Midbrain (tissue), 1 donor: ENCODE results near the gene KRT72.

Experiments used
- DNase-seq: peaks from one replicate; lab custom pipeline; 2025; lab: John Stamatoyannopoulos, UW

Gene KRT72

DNA sequence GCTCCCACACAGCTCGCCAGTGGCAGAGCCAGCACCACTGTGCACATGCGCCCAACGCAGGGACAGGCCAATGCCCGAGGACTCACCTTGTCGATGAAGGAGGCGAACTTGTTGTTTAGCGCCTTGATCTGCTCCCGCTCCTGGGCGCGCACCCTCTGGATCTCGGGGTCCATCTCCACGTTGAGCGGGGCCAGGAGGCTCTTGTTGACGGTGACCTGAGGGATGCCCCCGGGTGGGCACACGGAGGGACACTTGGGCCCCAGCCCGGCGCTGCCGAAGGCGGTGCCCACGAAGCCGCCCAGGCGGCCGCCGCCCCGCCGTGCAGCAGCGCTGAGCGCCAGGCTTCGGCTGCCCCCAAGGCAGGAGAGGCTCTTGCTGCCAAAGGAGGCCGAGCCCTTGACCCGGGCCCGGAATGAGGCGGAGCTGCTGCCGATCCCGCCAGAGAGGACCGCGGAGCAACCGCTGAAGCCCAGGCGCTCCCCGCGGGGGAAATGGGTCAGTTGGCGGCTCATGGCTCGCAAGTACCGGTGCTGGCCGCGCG is at the start of gene KRT72:
TSS of gene KRT72 (minus strand) at position 523 of the 541 bp plus-strand sequence. CDS start at position 512, 11 bp downstream.
- DNase-seq, result no peak

DNA sequence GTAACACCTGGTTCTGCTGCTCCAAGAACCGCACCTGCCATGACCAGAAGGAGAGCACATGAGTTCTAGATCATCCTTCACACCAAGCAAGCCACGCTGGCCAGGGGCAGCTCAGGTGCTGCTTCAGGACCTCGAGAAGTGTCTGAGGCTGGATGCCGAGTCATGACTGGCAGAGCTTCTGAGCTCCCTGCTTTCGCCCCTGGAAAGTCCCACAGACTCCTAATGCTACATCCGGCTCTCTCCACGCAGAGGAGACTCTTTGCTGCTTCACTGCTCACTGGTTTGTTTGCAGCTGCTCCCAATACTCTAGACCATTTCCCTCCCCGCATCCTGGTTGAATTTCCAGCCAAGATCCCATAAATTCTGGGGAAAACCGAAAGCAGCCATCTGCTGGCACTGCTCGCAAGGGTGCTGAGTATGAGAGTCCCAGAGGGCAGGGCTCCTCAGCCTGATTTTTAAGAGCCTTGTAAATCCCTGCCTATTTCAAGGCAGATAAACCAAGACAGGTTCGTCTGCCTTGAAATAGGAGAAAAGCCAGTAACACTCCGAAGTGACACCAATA is 49.3 kb upstream of the KRT72 start:
- no peak for DNase-seq

DNA sequence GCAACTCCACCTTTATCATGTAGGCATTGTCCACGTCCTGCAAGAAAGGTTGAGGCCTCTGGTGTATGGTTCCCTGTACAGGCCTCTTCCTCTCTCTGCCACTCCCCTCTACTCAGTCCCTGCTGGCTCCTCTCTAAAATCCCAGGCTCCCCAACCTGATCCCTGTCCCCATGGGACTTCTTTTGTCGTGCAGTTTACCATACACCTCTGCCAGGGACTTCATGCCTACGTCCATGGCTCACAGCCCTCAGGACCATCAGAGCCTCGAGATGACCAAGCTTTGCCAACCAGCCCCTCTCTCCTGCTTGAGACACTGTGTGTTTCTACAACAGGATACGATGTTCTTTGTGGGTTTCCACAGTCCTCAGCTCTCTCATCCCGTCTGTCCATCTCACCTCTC is 47.8 kb upstream of the KRT72 start:
- DNase-seq, result no peak

DNA sequence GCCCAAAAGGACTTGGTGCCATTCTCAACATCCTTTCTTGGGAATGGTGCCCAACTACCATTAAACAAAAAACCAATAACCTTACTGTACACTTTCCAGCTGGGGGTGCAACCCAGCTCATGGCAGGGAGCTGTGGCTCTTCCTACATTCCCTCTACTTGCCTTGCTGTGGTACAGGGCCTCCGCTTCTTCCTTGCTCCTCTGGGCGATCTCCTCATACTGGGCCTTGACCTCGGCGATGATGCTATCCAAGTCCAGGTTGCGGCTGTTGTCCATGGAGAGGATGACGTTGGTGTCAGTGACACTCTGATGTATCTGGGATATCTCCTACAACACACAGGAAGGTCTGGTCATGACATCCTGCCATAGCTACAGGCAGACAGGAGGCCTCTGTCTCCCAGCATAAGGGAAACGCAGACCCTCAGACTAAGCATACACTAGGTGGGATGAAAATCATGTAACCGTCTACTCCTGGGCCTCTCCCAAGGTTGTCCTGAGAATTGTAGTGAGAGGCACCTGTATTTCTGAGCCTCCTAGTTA is 46.8 kb upstream of the KRT72 start:
- no peak for DNase-seq

DNA sequence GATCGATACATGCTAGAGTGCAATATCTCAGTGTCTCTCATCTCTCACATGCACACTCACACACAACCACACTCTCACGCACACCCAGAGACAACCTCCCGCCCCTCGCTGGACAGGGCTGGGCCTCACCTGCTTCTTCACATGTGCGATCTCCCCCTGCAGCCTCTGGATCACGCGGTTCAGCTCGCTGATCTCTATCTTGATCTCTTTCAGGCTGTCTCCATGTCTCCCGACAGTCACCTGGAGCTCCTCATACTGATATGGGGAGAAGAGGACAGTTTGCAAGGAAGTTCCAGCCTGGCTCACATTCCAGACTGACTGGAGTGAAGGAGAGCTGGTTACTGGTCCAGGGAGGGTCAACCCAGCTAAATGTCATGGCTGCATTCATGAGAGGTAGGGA is 46.3 kb upstream of the KRT72 start:
- DNase-seq, result no peak

DNA sequence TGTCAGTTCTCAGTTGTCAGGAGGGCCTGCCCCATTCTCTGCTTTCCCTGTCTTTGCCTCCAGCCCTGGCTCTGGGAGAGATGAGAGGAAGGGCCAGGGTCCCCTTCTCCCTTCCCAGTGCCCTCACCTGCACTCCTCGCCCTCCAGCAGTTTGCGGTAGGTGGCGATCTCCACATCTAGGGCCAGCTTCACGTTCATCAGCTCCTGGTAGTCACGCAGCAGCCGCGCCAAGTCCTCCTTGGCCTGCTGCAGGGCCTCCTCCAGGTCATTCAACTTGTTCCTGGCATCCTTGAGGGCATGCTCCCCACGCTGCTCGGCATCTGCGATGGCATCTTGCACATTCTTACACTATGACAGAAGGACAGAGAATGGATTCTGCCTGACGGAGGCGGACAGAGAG is 45.4 kb upstream of the KRT72 start:
- DNase-seq, result no peak

DNA sequence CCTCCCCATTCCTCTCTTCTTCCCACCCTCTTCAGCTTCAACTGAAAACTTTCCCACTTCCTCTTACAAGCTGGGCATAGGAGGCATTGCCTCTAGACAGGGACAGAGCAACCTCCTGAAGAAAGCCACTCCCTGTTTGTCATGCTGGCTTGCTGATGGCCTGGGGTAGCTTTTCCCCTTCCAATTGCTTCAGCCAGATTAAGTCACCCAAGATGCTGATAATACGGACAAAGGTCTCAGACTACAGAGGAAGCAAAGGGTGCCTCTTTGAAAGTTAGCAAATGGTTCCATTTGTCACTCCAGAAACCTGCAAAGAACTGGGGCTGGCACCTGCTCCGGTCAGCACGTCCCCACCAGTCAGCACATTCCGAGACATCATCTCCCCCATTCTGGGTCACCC is 44.7 kb upstream of the KRT72 start:
- no peak for DNase-seq

DNA sequence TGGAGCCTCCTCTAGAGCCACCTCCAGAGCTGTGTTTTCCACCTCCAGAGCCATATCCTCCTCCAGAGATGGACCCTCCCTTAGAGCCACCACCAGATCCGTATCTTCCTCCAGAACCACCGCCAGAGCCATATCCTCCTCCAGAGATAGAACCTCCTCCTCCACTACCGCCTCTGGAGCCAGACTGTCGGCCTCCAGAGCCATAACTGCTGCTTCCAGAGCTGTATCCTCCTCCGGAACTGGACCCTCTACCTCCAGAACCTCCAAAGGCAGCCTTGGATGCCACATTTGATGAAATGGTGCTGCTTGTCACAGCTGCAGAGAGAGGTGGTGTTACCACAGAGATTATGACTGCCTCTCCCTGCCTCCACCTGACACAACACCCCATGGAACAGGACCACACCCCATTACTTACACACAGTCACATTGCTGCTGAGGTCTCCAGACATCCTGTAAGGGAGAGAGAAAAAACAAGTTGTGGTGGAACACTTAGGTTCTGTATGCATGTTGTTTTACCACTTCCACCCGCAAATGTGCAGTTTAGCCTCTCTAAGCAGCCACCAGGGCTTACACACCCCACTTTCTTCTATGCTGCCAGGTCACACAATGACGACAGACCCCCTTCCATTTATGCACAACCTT is 44.0 kb upstream of the KRT72 start:
- DNase-seq, result no peak

DNA sequence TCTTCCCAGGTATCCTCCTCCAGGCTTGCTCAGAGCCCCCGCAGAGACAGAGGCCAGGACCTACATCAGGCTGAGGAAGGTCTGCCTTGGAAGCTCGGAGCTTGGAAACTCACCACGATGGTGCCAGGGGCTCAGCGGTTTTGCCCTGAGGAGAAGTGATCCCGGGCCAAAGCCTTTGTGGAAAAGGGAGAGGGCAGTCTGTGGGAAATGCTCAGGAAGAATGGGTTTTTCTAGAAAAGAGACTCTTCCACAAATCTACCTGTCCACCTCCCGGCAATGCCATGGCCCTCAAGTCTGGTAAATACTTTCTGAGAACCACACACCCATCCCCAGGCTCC is 42.8 kb upstream of the KRT72 start:
- no peak for DNase-seq

DNA sequence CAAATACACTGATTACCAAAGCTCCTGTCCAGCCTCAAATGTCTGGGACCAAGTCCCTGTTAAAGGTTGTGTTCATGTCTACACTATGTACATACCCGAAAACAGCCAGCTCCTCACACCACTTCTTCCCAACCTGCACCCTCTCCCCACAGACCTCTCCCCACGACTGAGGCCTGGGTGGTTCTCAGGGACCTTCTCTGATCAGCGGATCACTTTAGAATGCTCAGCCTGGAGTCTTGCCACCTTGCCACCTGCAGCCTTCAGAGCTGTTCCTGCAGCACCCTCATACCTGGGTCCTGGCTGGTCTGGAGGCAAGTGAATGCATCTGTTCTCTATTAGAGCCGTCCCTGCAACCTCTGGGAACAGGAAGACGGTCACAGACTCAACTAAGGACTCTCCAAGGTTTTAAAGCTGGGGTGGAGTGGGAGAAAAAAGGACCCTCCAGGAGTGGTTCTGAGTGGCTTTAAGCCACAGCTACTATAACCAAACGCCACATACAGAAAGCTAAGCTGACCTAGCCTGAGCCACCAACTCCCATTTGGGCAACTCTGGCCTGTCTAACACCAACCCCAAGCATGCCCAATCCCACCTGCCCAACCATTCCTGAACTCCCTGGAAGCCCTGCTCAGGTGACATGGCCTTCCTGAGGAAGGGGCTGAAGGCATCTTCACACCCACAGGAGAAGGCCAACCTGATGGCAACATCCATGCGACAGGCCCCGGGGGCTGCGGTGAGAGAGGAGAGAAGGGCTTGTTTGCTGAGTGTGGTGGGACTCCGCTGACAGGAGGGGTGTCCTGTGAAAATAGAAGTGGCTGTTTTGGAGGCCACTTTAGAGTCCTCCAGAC is 42.2 kb upstream of the KRT72 start:
- DNase-seq, result no peak

DNA sequence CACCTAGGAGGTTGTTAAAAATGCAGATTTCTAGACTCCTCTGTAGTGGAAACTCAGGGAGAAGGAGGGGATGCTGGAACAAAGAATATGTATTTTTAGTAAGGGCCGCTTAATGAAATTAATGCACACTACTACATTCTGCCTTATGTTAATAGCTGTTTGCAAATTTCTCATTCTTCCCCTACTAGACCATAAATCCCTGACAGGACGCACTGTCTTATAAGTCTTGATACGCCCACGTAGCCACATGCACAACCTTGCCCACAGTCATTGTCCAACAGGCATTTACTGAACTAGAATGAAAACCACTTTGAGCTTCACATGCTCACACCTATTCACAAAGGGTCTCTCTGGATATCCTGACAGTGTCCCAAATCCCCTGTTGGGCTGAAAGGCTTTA is 40.2 kb upstream of the KRT72 start:
- no peak for DNase-seq

DNA sequence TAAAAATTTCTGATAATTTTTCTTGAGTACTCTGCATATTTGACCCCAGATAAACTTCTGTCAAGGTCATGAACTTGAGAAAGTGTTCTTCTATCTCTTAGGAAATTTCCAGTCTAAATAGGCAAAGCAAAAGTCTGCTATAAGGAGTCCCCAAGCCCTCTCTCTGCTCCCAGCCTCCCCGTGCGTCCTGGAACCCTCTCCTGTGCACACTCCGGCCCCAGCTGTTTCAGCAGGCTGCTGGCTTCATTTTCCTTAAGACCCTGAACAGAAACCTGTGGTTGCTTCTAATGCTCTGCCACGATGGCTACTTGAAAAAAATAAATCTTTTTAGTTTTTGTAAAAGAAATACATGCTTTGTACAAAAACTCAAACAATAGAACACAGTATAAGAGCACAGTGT is 36.0 kb upstream of the KRT72 start:
- DNase-seq, result no peak

DNA sequence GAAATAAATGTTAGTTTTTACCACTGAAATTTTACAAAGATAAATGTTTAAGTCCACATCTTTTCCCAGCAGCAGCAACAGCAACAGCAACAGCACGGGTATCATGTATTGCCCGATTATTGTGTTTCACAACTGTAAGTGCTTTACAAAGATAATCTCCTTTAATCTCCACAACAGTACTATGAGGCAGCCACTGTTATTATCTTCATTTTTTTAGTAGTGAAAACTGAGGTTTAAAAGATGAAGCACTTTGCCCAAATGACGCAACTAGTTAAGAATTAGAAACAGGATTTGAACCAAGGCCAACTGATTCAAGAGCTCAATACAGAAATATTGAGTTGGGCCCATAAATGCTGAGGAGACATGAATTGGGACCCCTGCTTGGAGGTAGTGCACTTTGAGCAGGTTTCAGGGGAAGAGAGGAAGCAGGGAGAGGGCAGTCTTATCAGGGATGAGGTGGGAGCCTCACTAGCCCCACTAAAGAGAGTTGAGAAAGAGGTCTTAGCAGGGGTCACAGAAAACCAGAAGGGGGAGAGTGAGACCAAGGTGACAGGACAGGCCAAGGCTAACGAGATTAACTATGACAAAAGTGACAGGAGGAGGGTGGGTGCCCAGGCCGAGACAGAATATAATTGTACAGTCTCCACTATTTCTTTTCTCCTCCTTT is 35.5 kb upstream of the KRT72 start:
- no peak for DNase-seq

DNA sequence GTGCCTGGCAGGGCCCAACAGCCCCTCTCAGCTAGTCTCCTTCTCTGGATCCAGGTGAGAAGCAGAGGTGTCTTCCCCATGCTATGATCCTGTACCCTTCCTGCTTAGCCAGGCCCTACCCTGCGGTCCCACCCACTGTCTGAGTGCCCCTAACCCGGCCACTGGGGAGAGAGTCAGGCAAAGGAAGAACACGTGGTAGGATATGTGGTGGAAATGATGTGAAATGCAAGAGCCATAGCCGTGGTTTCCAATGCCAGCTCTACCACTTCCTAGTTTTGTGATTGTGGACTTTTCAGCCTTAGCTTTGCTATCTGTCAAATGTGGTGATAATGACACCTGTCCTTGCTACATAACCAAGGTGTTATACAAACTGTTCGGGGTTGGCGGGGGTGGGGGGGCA is 34.9 kb upstream of the KRT72 start:
- no peak for DNase-seq

DNA sequence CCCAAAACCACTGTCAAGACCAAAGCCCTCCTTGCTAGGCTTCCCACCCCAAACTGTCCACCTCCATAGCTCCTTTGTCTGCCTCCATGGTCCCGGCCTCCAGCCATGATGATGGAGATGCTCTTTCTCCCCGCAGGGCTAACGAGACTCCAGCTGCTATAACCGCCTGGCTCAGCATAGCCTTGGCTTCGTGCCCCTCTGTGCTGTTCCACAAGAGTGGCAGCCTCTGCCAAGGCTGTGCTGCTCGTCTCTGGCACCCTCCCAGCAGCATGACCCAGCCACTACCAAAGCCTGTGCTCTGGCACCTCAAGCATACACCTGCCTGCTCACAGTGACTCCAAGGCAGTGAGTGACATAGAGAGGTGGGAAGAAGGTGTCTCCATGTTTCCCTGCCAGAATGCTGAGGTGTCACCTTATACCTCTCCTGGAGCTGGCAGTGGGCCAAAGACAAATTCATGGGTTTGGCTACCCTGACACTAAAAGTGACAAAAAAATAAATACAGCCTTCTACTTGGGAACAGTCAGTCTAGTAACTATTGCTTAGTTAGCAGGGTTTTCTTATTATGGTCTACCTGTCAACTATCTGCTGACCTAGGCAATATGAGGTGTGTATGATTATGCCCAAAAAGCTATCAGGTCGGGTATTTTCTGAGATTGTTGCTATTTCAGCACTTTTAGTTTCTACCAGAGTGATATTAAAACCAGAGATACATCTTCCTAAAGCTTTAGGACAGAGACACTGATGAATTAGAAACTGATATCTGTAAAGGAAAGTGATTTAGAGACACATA is 33.2 kb upstream of the KRT72 start:
- peak; percentile 77 for DNase-seq

DNA sequence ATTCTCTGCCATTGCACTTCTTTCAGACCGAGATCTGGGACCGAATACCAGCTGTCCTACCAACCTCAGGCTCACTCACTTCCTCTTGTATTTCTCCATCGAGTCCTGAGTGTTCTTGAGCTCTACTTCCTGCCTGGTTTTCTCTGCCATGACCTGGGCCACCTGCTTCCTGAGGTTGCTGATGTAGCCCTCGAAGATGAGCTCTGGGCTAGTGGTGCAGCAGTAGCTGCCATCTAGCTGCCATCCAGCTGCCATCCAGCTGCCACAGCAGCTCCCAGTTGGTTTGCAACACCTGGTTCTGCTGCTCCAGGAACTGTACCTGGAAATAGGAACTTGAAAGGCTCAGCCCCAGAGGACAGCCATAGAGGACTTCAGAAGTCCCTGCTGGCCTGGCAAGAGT is 32.1 kb upstream of the KRT72 start:
- no peak for DNase-seq

DNA sequence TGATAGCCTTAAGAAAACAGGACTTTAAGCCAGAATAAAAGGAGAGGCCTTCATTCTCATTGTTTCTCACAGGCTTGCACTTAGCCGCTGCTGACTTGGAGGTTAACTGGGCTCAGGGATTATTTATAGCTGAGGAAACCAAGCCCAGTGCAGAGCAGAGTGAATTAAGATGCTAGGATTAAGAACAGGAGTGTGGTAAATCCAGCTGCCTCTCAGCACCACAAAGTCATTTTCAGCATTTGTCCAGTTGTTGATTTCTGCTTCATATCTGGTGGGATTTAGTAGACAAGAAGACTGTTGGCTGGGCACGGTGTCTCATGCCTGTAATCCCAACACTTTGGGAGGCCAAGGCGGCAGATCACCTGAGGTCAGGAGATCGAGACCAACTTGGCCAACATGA is 31.4 kb upstream of the KRT72 start:
- no peak for DNase-seq

DNA sequence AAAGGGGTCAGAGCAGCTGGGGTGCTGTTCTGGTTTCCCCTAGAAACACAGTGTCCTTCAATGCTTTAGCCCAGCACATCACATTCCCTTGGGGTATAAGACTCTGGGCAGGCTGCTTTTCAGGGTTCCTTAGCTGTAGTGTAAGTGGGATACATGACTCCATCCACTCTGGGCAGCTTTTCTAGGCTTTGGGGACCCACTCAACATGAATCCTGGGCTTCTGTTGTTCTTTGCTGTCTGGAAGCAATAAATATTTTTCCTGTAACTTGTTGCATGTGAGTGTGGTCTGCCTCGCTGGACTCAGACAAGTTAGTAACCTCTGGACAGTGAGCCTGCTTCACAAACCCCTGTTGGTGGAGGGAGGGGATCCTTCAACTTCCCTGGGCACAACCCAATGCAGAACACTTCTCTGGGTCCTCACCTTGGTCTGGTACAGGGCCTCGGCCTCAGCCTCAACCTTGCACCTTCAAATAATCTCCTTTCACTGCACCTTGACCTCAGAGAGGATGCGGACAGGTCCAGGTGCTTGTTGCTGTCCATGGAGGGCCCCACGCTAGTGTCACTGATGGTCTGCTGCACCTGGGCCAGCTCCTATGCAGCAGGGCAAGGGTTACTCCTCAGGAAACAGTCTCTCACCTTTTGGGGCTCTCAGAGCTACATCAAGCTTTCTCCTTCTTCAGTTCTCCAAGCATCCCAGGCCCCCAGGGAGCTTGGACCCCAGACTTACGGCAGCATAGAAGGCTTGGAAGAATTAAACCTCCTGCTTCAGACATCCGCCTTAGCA is 30.6 kb upstream of the KRT72 start:
- DNase-seq, result no peak

DNA sequence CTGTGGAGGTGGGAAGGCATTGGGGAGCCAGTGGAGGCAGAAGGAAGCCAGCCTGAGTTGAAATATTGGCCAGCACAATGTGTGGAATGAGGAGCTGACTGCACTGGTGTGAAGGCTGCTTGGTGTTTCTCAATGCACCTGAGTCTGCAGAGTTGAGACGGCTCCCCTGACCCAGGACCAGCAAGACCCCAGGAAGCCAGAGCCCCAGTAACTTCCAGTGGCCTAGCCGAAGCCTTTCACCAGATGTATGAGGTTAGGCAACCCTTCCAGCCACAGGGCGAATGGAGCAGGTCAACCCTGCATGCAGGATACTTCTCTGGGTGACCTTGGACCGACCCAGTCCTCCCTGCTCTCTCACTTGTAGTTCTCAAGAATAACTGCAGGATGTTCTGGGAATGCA is 30.0 kb upstream of the KRT72 start:
- DNase-seq, result no peak

DNA sequence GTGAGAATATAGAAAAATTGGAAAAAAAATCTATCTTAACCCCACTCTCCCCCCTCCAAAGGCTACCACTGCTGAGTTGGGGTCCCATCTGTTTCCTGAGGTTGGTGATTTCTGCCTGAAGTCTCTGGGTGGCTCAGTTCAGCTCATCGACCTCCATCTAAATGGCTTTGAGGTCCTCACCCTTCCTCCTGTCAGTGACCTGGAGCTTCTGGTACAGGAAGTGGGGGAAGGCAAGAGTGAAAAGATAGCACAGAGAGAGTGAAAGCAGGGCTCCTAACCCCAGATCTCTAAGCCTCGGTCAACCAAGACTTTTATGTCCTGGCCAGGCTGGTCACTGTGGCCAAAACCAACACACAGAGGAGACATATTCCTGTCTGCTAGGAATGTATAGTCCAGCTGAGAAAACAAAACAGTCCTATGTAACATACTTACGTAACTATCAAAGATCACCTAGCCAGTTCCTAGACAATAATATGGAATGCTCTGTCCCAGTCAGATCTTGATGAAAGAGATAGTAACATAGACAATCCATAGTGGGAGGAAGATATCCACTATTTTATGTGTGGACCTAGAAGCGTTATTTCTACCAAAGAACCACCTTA is 29.4 kb upstream of the KRT72 start:
- no peak for DNase-seq
